Measurements from ENCODE around the gene PLK4. TPM values are rescaled to one million over a fixed set of nuclear protein-coding genes. Genes with fewer than 3 reads are reported as not detected.
"Not testable (repeated sequence)": the region's sequence is repeated elsewhere in the genome, so short reads cannot be mapped to it uniquely, and the experiment has no call there.

PLK4 gene
- total and polyA plus RNA-seq, 2 donors: 3.0 to 33.2 TPM

DNA sequence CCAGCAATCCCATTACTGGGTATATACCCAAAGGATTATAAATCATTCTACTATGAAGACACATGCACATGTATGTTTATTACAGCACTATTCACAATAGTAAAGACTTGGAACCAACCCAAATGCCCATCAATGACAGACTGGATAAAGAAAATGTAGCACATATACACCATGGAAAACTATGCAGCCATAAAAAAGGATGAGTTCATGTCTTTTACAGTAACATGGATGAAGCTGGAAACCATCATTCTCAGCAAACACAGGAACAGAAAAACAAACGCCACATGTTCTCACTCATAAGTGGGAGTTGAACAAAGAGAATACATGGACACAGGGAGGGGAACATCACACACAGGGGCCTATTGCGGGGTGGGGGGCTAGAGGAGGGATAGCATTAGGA lies 45.0 kb downstream of the PLK4 start:
- H3K4me1 ChIP-seq (ENCODE audit: control insufficient read depth in 2 of 2, insufficient read depth in 2 of 2, low read length in 2 of 2); H3K9me3 ChIP-seq (ENCODE audit: control insufficient read depth in 2 of 2, insufficient read depth in 1 of 2, low read length in 1 of 2); H3K27ac ChIP-seq (ENCODE audit: low read depth in 1 of 2, low read length in 1 of 2); DNase-seq (ENCODE audit: low read depth in 6 of 9, low spot score in 9 of 9); H3K4me3 ChIP-seq (ENCODE audit: low read length in 2 of 2); H3K27me3 ChIP-seq (ENCODE audit: control insufficient read depth in 2 of 2, insufficient read depth in 1 of 2, low read length in 1 of 2): not testable (repeated sequence)
- H3K36me3 ChIP-seq (ENCODE audit: control insufficient read depth in 2 of 2, insufficient read depth in 2 of 2, low read length in 1 of 2): peaks cover 10 to 22% of the 10 kb centered on the region in 2 donors
- WGBS: 100% methylated on average over 2 of the region's 2 CpGs

DNA sequence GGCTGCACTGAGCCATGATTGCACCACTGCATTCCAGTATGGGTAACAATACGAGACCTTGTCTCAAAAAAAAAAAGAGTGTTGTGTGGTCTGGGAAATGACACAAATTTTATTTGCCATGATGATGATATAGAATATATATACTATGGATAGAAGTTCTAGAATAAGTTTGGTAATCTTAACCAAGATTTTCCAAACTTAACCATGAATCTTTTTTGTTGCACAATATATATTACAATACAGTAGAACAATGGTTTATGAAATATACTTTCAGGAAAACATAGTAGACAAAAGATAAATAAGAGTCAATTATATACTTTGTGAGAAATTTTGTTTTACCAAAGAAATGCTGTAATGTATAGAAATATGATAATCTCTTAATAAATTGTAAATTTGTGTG lies 49.5 kb downstream of the PLK4 start:
- H3K36me3 ChIP-seq (ENCODE audit: control insufficient read depth in 2 of 2, insufficient read depth in 2 of 2, low read length in 1 of 2): peaks cover 5 to 10% of the 10 kb centered on the region in 2 donors
- no peak for DNase-seq (ENCODE audit: low read depth in 6 of 9, low spot score in 9 of 9)
- WGBS: 98% methylated on average over 1 of the region's 1 CpG

DNA sequence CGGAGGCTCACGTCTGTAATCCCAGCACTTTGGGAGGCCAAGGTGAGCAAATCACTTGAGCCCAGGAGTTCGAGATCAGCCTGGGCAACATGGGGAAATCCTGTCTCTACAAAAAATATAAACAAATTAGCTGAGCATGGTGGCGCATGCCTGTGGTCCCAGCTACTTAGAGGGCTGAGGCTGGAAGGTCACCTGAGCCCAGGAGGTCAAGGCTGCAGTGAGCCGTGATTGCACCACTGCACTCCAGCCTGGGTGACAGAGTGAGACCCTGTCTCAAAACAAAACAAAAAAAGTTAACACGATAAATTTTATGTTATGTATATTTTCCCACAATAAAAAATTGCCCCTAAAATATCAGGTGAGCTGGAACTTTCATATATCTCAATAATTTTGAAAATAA lies 51.1 kb downstream of the PLK4 start:
- 97% methylated on average over 6 of the region's 6 CpGs for WGBS
- DNase-seq (ENCODE audit: low read depth in 6 of 9, low spot score in 9 of 9); H3K27me3 ChIP-seq (ENCODE audit: control insufficient read depth in 2 of 2, insufficient read depth in 1 of 2, low read length in 1 of 2); H3K36me3 ChIP-seq (ENCODE audit: control insufficient read depth in 2 of 2, insufficient read depth in 2 of 2, low read length in 1 of 2); H3K27ac ChIP-seq (ENCODE audit: low read depth in 1 of 2, low read length in 1 of 2); H3K4me3 ChIP-seq (ENCODE audit: low read length in 2 of 2); H3K4me1 ChIP-seq (ENCODE audit: control insufficient read depth in 2 of 2, insufficient read depth in 2 of 2, low read length in 2 of 2); H3K9me3 ChIP-seq (ENCODE audit: control insufficient read depth in 2 of 2, insufficient read depth in 1 of 2, low read length in 1 of 2): not testable (repeated sequence)

More for the DNA sequence above, 49.5 kb downstream of the PLK4 start:
- no peaks in the 10 kb centered on the region for H3K9me3 ChIP-seq (ENCODE audit: control insufficient read depth in 2 of 2, insufficient read depth in 1 of 2, low read length in 1 of 2)
- no peaks in the 10 kb centered on the region for H3K27me3 ChIP-seq (ENCODE audit: control insufficient read depth in 2 of 2, insufficient read depth in 1 of 2, low read length in 1 of 2)
- no peaks in the 10 kb centered on the region for H3K4me1 ChIP-seq (ENCODE audit: control insufficient read depth in 2 of 2, insufficient read depth in 2 of 2, low read length in 2 of 2)
- H3K4me3 ChIP-seq (ENCODE audit: low read length in 2 of 2): no peak overlapping the region
- no peak overlapping the region for H3K27ac ChIP-seq (ENCODE audit: low read depth in 1 of 2, low read length in 1 of 2)

DNA sequence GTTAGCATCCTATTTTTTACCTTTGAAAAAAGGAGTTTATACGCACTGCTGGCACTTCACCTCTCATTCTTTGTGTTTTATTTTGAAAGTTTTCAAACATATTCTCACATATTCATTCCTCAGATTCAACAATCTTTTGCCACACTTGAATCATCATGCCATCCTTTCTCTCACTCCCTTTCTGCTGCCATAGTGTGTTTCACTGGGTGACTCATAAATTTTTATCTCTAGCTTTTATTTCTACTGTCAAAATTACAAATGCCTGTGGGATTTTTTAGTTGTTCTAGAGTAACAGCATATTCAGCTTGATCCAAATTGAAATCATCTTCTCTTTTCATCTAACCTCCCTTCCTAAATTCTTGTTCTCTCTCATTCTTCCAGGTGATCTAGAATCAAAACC lies 56.3 kb downstream of the PLK4 start:
- no peaks in the 10 kb centered on the region for H3K4me1 ChIP-seq (ENCODE audit: control insufficient read depth in 2 of 2, insufficient read depth in 2 of 2, low read length in 2 of 2)
- no peak overlapping the region for H3K27ac ChIP-seq (ENCODE audit: low read depth in 1 of 2, low read length in 1 of 2)
- H3K27me3 ChIP-seq (ENCODE audit: control insufficient read depth in 2 of 2, insufficient read depth in 1 of 2, low read length in 1 of 2): no peaks in the 10 kb centered on the region
- no peak overlapping the region for H3K4me3 ChIP-seq (ENCODE audit: low read length in 2 of 2)
- WGBS: 98% methylated on average over 1 of the region's 1 CpG
- no peaks in the 10 kb centered on the region for H3K9me3 ChIP-seq (ENCODE audit: control insufficient read depth in 2 of 2, insufficient read depth in 1 of 2, low read length in 1 of 2)
- peaks cover 0 to 4% of the 10 kb centered on the region in 2 donors for H3K36me3 ChIP-seq (ENCODE audit: control insufficient read depth in 2 of 2, insufficient read depth in 2 of 2, low read length in 1 of 2)
- no peak for DNase-seq (ENCODE audit: low read depth in 6 of 9, low spot score in 9 of 9)

Other genes with a start within 250 kb of the PLK4 start
- 2.4 TPM for gene INTU, start 247.9 kb upstream of the PLK4 start, total RNA-seq
- 2.4 TPM for gene INTU, start 247.9 kb upstream of the PLK4 start, polyA plus RNA-seq
- 0.05 TPM for gene SLC25A31, start 150.5 kb upstream of the PLK4 start, total RNA-seq
- gene SLC25A31, start 150.5 kb upstream of the PLK4 start, polyA plus RNA-seq: 0.25 TPM
- 4.2 TPM for gene HSPA4L, start 98.6 kb upstream of the PLK4 start, total RNA-seq
- 3.8 TPM for gene HSPA4L, start 98.6 kb upstream of the PLK4 start, polyA plus RNA-seq
- 18.1 TPM for gene MFSD8, start 84.3 kb downstream of the PLK4 start, total RNA-seq
- 31.2 TPM for gene MFSD8, start 84.3 kb downstream of the PLK4 start, polyA plus RNA-seq
- 13.3 TPM for gene ABHD18, start 84.5 kb downstream of the PLK4 start, total RNA-seq
- gene ABHD18, start 84.5 kb downstream of the PLK4 start, polyA plus RNA-seq: 12.2 TPM
- gene LARP1B, start 180.4 kb downstream of the PLK4 start, total RNA-seq: 16.5 TPM
- 12.5 TPM for gene LARP1B, start 180.4 kb downstream of the PLK4 start, polyA plus RNA-seq